ENCODE results near the gene ACOXL. TPM values are rescaled to one million over a fixed set of nuclear protein-coding genes. Genes with fewer than 3 reads are reported as not detected.

ACOXL gene
- total RNA-seq, 2 experiments from 2014 or later, result not detected

DNA sequence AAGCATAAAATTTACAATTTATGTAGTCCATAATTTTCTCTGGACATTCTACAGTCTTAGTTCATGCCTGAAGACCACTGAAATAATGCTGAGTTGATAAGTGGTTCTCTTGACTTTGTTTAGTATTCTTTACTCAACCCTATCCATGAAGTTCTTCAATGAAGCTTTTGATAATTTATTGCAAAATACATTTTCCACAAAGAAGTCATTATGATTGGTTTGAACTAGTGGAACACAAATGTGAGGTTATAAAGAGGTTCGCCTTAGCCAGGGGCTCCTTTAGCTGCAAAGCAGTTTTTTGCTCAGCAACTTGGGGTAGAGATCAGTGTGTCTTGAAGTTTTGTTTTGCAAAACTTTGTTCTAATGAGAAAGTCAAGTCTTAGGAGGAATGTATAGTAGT is 394.2 kb downstream of the ACOXL start:
- Mint-ChIP-seq H3K27me3 (peaks cover 4% of the 10 kb centered on the region), H3K9me3 (no peaks in the 10 kb centered on the region), H3K36me3 (peaks cover 29% of the 10 kb centered on the region), H3K4me1 (peaks cover 10% of the 10 kb centered on the region), H3K4me3 (no peak overlapping the region), H3K27ac (no peak overlapping the region)
- POLR2A ChIA-PET, result no interaction called here
- ATAC-seq (ENCODE audit: low read depth) (no peak), DNase-seq (no peak)

- Mint-ChIP-seq H3K27ac (no peak overlapping the region), H3K9me3 (no peaks in the 10 kb centered on the region), H3K27me3 (peaks cover 4% of the 10 kb centered on the region), H3K36me3 (peaks cover 29% of the 10 kb centered on the region), H3K4me3 (no peak overlapping the region), H3K4me1 (peaks cover 10% of the 10 kb centered on the region)
- no peak for DNase-seq
- POLR2A ChIA-PET, result no interaction called here
- no peak for ATAC-seq (ENCODE audit: low read depth)
Observed at GRCh38 chr2:111127351-111127750, 395.0 kb downstream of the ACOXL start.

- peaks cover 9% of the 10 kb centered on the region for H3K4me1 Mint-ChIP-seq
- H3K9me3 Mint-ChIP-seq, result no peaks in the 10 kb centered on the region
- POLR2A ChIA-PET, result no interaction called here
- no peak overlapping the region for H3K4me3 Mint-ChIP-seq
- peaks cover 4% of the 10 kb centered on the region for H3K27me3 Mint-ChIP-seq
- no peak overlapping the region for H3K27ac Mint-ChIP-seq
- peaks cover 29% of the 10 kb centered on the region for H3K36me3 Mint-ChIP-seq
- ATAC-seq (ENCODE audit: low read depth) (no peak), DNase-seq (no peak)
Observed at GRCh38 chr2:111128096-111128495, 395.7 kb downstream of the ACOXL start.

DNA sequence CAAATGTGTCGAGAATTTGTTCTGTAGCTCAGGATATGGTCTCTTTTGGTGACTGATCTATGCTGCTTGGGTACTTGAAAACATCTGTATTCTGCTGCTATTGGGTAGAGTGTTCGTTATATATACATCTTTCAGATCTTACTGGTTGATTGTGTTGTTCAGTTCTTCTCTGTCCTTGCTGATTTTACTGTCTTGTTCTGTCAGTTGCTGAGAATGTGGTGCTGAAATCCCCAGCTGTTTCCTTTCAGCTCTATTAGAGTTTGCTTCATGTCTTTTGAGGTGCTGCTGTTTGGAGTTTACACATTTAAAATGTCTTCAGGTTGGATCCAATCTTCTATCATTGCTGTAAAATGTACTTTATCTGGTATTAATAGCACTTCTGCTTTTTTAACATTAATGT is 401.2 kb downstream of the ACOXL start:
- H3K4me3 Mint-ChIP-seq, result no peak overlapping the region
- no peaks in the 10 kb centered on the region for H3K9me3 Mint-ChIP-seq
- peaks cover 9% of the 10 kb centered on the region for H3K4me1 Mint-ChIP-seq
- peaks cover 21% of the 10 kb centered on the region for H3K36me3 Mint-ChIP-seq
- DNase-seq (no peak), ATAC-seq (ENCODE audit: low read depth) (no peak)
- H3K27me3 Mint-ChIP-seq, result no peaks in the 10 kb centered on the region
- H3K27ac Mint-ChIP-seq, result no peak overlapping the region
- POLR2A ChIA-PET, result no interaction called here

GRCh38 chr2:111134055-111134454 is 401.7 kb downstream of the ACOXL start:
- H3K36me3 Mint-ChIP-seq, result peaks cover 18% of the 10 kb centered on the region
- DNase-seq (no peak), ATAC-seq (ENCODE audit: low read depth) (no peak)
- H3K4me3 Mint-ChIP-seq, result no peak overlapping the region
- H3K4me1 Mint-ChIP-seq, result peaks cover 7% of the 10 kb centered on the region
- POLR2A ChIA-PET, result no interaction called here
- no peaks in the 10 kb centered on the region for H3K9me3 Mint-ChIP-seq
- H3K27ac Mint-ChIP-seq, result no peak overlapping the region
- no peaks in the 10 kb centered on the region for H3K27me3 Mint-ChIP-seq

DNA sequence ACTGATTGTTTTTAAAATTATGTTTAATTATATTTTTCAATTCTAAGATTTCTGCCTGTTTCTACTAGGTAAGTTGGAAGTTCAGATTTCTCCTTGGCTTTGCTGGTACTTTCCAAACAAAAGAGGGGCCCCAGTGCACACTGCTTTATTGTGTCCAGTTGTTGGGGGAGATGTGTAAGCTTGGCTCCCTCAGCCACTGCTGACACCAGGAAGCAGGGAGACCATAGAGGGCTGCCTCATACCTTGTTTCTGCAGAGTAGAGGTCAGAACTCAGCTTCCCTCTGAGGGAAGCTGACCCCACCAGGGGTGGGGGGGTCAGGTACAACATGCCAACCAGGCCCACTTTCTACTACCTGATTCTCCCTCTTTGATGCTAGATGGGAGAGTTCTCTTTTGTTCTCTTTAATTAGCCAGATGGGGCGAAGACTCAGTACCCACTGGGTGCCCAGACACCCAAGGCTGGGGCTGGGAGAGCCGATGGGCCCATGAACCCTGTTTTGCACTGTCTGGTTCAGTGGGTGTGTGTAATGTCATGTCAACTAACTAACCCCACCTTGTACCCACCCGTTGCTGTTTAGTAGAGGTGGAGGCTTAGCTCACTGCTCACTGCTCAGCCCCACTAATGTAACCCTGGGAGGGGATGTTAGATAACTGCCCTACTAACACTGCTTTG is 403.0 kb downstream of the ACOXL start:
- Mint-ChIP-seq H3K27ac (no peak overlapping the region), H3K27me3 (no peaks in the 10 kb centered on the region)

GRCh38 chr2:111135910-111136297 is 403.5 kb downstream of the ACOXL start:
- no peak overlapping the region for H3K4me3 Mint-ChIP-seq
- H3K27me3 Mint-ChIP-seq, result no peaks in the 10 kb centered on the region
- POLR2A ChIA-PET, result no interaction called here
- peaks cover 12% of the 10 kb centered on the region for H3K36me3 Mint-ChIP-seq
- DNase-seq (no peak), ATAC-seq (ENCODE audit: low read depth) (no peak)
- no peak overlapping the region for H3K27ac Mint-ChIP-seq
- peaks cover 7% of the 10 kb centered on the region for H3K4me1 Mint-ChIP-seq
- no peaks in the 10 kb centered on the region for H3K9me3 Mint-ChIP-seq

More for the DNA sequence above, 403.0 kb downstream of the ACOXL start:
- DNase-seq (no peak), ATAC-seq (ENCODE audit: low read depth) (no peak)
- H3K36me3 Mint-ChIP-seq, result peaks cover 14% of the 10 kb centered on the region
- H3K4me3 Mint-ChIP-seq, result no peak overlapping the region
- POLR2A ChIA-PET, result no interaction called here
- peaks cover 7% of the 10 kb centered on the region for H3K4me1 Mint-ChIP-seq
- no peaks in the 10 kb centered on the region for H3K9me3 Mint-ChIP-seq

DNA sequence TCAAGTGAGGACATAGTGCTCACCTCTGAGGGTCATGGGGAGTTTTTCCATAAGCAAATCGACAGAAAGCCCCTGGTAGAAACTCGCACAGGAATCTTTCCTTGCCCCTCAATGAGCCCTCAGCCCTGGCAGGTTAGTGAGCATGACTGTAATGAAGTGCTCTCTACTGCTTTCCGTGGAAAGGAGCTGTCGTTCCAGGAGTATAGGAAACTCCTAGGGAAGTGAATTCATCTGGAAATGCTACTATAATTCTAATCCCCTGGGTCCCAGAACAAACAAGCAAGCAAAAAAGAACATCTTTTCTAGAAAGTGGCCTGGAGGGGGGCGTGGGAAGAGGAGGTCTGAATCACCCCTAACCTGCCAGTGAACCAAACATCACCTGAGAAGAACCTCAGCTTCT is 406.5 kb downstream of the ACOXL start:
- Mint-ChIP-seq H3K27ac (no peak overlapping the region), H3K36me3 (peaks cover 12% of the 10 kb centered on the region), H3K27me3 (peaks cover 3% of the 10 kb centered on the region), H3K9me3 (no peaks in the 10 kb centered on the region), H3K4me1 (peaks cover 10% of the 10 kb centered on the region), H3K4me3 (no peak overlapping the region)
- POLR2A ChIA-PET, result no interaction called here
- DNase-seq (no peak), ATAC-seq (ENCODE audit: low read depth) (no peak)

- POLR2A ChIA-PET, result no interaction called here
- Mint-ChIP-seq H3K27ac (no peak overlapping the region), H3K27me3 (peaks cover 3% of the 10 kb centered on the region), H3K4me1 (peaks cover 8% of the 10 kb centered on the region), H3K9me3 (no peaks in the 10 kb centered on the region), H3K36me3 (peaks cover 11% of the 10 kb centered on the region), H3K4me3 (no peak overlapping the region)
- DNase-seq, result no peak
- ATAC-seq (ENCODE audit: low read depth), result no peak
Observed at GRCh38 chr2:111139637-111140317, 407.4 kb downstream of the ACOXL start.

DNA sequence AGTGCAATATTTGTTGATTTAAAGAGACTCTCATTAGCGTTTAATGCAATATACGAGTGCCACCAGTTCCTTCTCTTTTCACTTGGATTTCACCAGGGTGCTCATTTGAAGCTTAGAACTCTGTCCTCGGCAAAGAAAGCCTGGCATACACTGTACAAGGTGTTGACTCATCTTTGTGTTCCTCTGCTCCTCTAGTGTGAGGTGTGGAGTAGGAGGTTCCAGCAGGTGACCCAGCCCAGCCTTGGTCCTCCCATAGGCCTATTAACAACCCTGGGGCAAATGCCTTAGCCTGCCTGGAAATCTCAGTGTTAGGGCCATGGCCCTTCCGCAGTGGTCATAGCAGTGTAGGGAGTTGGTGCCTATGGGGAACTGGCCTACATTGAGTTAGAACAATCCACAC is 408.4 kb downstream of the ACOXL start:
- POLR2A ChIA-PET, result no interaction called here
- no peak overlapping the region for H3K4me3 Mint-ChIP-seq
- H3K4me1 Mint-ChIP-seq, result peaks cover 9% of the 10 kb centered on the region
- H3K9me3 Mint-ChIP-seq, result no peaks in the 10 kb centered on the region
- peaks cover 11% of the 10 kb centered on the region for H3K36me3 Mint-ChIP-seq
- H3K27me3 Mint-ChIP-seq, result peaks cover 3% of the 10 kb centered on the region
- ATAC-seq (ENCODE audit: low read depth) (no peak), DNase-seq (no peak)
- H3K27ac Mint-ChIP-seq, result no peak overlapping the region

DNA sequence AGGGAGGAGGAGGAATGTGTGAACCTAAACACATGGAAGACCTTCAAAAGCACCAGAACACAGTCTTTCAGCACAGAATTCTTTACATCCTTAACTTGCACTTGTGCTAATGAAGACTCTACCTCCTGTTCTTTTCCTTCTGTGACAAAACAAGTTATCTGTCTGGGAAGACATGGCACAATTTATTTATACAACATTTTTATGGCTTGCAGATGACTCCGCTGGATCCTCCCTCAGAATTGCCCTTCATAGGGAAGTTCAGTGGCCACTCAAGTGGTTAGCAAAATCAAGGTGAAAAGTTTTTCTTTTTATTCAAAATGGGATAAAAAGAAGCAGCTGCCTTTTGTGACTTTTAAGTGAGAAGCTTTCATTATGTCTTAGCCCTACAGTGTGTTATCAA is 409.7 kb downstream of the ACOXL start:
- Mint-ChIP-seq H3K27ac (no peak overlapping the region), H3K4me1 (peaks cover 8% of the 10 kb centered on the region), H3K27me3 (peaks cover 3% of the 10 kb centered on the region), H3K36me3 (peaks cover 10% of the 10 kb centered on the region), H3K4me3 (no peak overlapping the region), H3K9me3 (no peaks in the 10 kb centered on the region)
- ATAC-seq (ENCODE audit: low read depth), result no peak
- no peak for DNase-seq
- POLR2A ChIA-PET, result no interaction called here

DNA sequence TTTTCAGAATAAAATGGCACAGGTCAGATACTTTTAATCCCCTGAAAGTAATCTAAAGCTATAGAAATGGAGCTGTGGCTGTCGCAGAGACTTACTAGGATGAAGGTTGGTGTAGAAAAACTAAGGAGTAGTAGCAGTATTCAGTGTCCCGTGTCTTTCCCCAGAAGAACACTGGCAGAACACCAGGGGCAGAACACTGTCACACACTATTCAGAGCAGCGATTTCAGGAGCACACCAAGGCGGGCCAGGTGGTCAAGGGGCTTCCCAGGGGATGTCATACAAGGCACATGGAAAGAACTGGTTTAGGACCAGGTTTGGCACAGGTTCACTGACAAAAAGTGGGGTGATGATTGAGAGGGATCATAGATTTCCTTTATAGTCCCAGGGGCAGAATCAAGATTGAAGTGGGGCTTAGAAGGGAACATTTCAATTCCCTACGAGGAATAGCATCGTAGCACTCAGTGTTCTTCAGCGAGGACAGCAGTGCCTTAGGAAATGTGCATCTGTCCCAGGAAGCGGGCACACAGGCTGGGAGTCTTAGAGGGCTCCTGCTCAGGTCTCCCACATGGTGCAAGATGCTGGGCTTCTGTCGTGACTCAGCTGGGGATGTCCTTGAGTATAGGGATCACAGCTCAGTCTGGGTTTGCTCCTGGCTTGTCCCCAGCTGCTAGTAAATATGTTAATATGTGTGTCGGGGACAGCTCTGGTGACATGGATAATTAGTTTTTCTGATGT is 410.9 kb downstream of the ACOXL start:
- Mint-ChIP-seq H3K27ac (no peak overlapping the region), H3K36me3 (peaks cover 8% of the 10 kb centered on the region), H3K4me3 (no peak overlapping the region), H3K9me3 (no peaks in the 10 kb centered on the region), H3K4me1 (peaks cover 9% of the 10 kb centered on the region), H3K27me3 (peaks cover 3% of the 10 kb centered on the region)
- POLR2A ChIA-PET, result no interaction called here
- DNase-seq, result no peak
- no peak for ATAC-seq (ENCODE audit: low read depth)

DNA sequence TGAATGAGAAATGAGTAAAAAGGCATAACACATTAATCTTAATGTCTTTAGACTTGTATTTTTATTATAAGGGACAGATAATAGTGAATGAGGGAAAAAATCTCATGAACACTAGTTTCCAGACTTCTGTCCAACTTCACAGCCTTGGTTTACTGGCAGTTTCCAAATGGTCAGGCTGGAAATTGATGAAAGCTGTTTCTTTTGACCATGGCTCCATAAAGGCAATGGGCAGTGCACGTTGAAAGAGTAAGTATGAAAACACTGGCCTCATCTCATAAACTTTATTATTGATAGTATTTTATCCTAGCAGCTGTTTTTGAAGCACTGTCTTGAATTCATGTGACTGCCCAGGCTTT is 411.4 kb downstream of the ACOXL start:
- Mint-ChIP-seq H3K36me3 (peaks cover 8% of the 10 kb centered on the region), H3K27me3 (peaks cover 3% of the 10 kb centered on the region), H3K27ac (no peak overlapping the region), H3K9me3 (no peaks in the 10 kb centered on the region), H3K4me1 (peaks cover 10% of the 10 kb centered on the region), H3K4me3 (no peak overlapping the region)
- POLR2A ChIA-PET, result no interaction called here
- DNase-seq (no peak), ATAC-seq (ENCODE audit: low read depth) (no peak)

Measured in activated naive CD8-positive, alpha-beta T cell treated with anti-CD3 and anti-CD28 coated beads, Interleukin-2, amount 10 ng/mL, durations not matched to agents 7 days and 5 days (primary cell).